ENCODE data around the gene ECT2.
A peak's percentile ranks its signal among the peaks of the same experiment; 100 is the strongest.

DNA sequence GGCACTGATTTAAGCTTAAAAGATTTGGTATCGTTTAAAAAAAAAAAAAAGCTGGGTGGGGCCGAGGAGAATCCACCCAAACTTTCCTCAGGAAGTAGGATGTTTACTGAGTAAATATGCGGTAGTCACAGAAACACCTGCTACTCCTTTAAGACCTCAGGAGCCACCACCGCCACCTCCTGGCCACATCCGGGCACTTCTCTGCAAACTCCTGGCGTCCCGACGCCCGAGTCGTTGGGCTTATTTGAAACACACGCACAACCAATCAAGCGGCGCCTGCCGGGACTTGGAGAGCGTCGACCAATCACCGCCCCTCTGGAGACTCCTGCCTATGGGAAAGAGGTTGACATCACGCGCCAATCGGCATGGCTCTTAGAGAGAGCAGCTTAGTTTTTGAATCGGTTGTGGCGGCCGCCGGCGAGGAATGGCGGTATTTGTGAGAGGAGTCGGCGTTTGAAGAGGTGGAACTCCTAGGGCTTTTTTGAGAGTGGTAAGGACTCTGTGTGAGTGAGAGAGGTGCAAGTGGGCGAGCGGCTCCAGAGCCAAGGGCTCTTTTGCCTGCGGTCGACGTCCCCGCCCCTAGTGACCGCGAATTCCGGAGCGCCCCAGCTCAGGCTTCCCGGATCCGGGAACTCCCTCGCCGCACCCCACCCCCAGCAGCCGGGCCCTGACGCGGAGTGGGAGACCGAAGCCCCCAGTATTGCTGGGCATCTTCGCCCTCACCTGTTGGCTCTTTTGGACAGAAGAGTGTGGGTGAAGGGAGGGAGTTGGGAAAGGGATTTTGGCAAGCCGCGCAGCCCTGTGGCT lies at the start of gene ECT2:
- TF ChIP-seq, protein P1, sequence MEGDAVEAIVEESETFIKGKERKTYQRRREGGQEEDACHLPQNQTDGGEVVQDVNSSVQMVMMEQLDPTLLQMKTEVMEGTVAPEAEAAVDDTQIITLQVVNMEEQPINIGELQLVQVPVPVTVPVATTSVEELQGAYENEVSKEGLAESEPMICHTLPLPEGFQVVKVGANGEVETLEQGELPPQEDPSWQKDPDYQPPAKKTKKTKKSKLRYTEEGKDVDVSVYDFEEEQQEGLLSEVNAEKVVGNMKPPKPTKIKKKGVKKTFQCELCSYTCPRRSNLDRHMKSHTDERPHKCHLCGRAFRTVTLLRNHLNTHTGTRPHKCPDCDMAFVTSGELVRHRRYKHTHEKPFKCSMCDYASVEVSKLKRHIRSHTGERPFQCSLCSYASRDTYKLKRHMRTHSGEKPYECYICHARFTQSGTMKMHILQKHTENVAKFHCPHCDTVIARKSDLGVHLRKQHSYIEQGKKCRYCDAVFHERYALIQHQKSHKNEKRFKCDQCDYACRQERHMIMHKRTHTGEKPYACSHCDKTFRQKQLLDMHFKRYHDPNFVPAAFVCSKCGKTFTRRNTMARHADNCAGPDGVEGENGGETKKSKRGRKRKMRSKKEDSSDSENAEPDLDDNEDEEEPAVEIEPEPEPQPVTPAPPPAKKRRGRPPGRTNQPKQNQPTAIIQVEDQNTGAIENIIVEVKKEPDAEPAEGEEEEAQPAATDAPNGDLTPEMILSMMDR (IDR thresholded peaks at IDR 0.05; ENCODE audit: control extremely low read depth in 1 of 3, insufficient read depth in 1 of 3, low read depth in 1 of 3, low read length in 3 of 3): peak; percentile 57 to 80 (median 71)
- TF ChIP-seq YY1 (IDR thresholded peaks at IDR 0.05; ENCODE audit: low read depth, low read length) (peak; percentile 79), CREB1 (IDR thresholded peaks at IDR 0.05) (0 out of 2 replicates have a peak, but pooled peaks have one; percentile 29), RAD21 (IDR thresholded peaks at IDR 0.05 in 1 of 2, conservative IDR thresholded peaks at IDR 0.05 in 1 of 2; ENCODE audit: low read depth in 2 of 2, low read length in 2 of 2) (peak; percentile 53 to 61), GABPA (IDR thresholded peaks at IDR 0.05; ENCODE audit: borderline replicate concordance, insufficient read depth, low read length) (no peak), SIN3A (conservative IDR thresholded peaks at IDR 0.05 in 1 of 2, IDR thresholded peaks at IDR 0.05 in 1 of 2; ENCODE audit: low read depth in 1 of 2, low read length in 2 of 2) (peak; percentile 40 to 49; a peak in 1 of 4 replicates), CTBP2 (IDR thresholded peaks at IDR 0.05; ENCODE audit: borderline replicate concordance, insufficient read depth, insufficient read length, low read length) (no peak), POLR2A (IDR thresholded peaks at IDR 0.05; ENCODE audit: control extremely low read depth in 1 of 2, low read depth in 2 of 2, low read length in 2 of 2) (peak; percentile 95 to 97)
- TF ChIP-seq, protein P2, sequence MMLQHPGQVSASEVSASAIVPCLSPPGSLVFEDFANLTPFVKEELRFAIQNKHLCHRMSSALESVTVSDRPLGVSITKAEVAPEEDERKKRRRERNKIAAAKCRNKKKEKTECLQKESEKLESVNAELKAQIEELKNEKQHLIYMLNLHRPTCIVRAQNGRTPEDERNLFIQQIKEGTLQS (IDR thresholded peaks at IDR 0.05; ENCODE audit: insufficient read depth, low read depth, low read length): no peak
- TF ChIP-seq, protein P3, sequence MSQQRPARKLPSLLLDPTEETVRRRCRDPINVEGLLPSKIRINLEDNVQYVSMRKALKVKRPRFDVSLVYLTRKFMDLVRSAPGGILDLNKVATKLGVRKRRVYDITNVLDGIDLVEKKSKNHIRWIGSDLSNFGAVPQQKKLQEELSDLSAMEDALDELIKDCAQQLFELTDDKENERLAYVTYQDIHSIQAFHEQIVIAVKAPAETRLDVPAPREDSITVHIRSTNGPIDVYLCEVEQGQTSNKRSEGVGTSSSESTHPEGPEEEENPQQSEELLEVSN (IDR thresholded peaks at IDR 0.05): no peak
